D341Med (cell line): Measurements from ENCODE around the gene TTLL3.
A peak's percentile ranks its signal among the peaks of the same experiment; 100 is the strongest.
"Not testable (repeated sequence)": the region's sequence is repeated elsewhere in the genome, so short reads cannot be mapped to it uniquely, and the experiment has no call there.

ENCODE experiments used
- DNase-seq: peaks from one replicate; pipeline ENCODE4 v3.0.0; 2012; ENCODE audit warnings: low spot score

The TTLL3 gene

GRCh38 chr3:9837701-9838582 lies 27.9 kb downstream of the TTLL3 start:
- no peak for DNase-seq

- DNase-seq = no peak
Observed at GRCh38 chr3:9838856-9839255, 28.8 kb downstream of the TTLL3 start.

GRCh38 chr3:9841015-9841414 lies 31.0 kb downstream of the TTLL3 start:
- DNase-seq = no peak

GRCh38 chr3:9843715-9844438 lies 33.8 kb downstream of the TTLL3 start, which contains the start of gene RPUSD3:
RPUSD3 (minus strand) TSS chr3:9844008; CDS start chr3:9843990, 18 bp downstream.
- peak; percentile 100 for DNase-seq

GRCh38 chr3:9846231-9846630 lies 36.2 kb downstream of the TTLL3 start:
- DNase-seq = no peak

GRCh38 chr3:9846931-9847488 lies 36.9 kb downstream of the TTLL3 start:
- no peak for DNase-seq

- DNase-seq = not testable (repeated sequence)
Observed at GRCh38 chr3:9847870-9848269, 37.8 kb downstream of the TTLL3 start.

GRCh38 chr3:9848860-9849259 lies 38.8 kb downstream of the TTLL3 start:
- DNase-seq = not testable (repeated sequence)

GRCh38 chr3:9851383-9851782 lies 41.3 kb downstream of the TTLL3 start:
- not testable (repeated sequence) for DNase-seq

- not testable (repeated sequence) for DNase-seq
Observed at GRCh38 chr3:9851926-9852325, 41.9 kb downstream of the TTLL3 start.

- no peak for DNase-seq
Observed at GRCh38 chr3:9852528-9852927, 42.5 kb downstream of the TTLL3 start.

- not testable (repeated sequence) for DNase-seq
Observed at GRCh38 chr3:9854291-9854940, 44.4 kb downstream of the TTLL3 start.

- no peak for DNase-seq
Observed at GRCh38 chr3:9855594-9855993, 45.5 kb downstream of the TTLL3 start.

GRCh38 chr3:9859530-9860025 lies 49.5 kb downstream of the TTLL3 start:
- no peak for DNase-seq

GRCh38 chr3:9861201-9861600 lies 51.1 kb downstream of the TTLL3 start:
- DNase-seq = no peak

GRCh38 chr3:9861626-9862130 lies 51.6 kb downstream of the TTLL3 start:
- DNase-seq = no peak

- DNase-seq = no peak
Observed at GRCh38 chr3:9862391-9863057, 52.5 kb downstream of the TTLL3 start.

GRCh38 chr3:9863058-9863772 lies 53.2 kb downstream of the TTLL3 start:
- no peak for DNase-seq

GRCh38 chr3:9864200-9864927 lies 54.3 kb downstream of the TTLL3 start:
- DNase-seq = no peak

GRCh38 chr3:9865125-9865637 lies 55.1 kb downstream of the TTLL3 start:
- not testable (repeated sequence) for DNase-seq
